Chondrocyte (in vitro differentiated cells): Measurements from ENCODE around the gene MRPS23. TPM values are rescaled to one million over a fixed set of nuclear protein-coding genes. Genes with fewer than 3 reads are reported as not detected.

Experiments
- DNase-seq: peaks from one replicate; pipeline ENCODE4 v3.0.0; 2021; ENCODE audit warnings: mixed read lengths, low spot score
- H3K27ac Mint-ChIP-seq: one replicate; pipeline ENCODE4 v1.8.0; 2021; ENCODE audit warnings: mild to moderate bottlenecking, moderate library complexity, mixed read lengths; ENCODE audit not compliant: unreplicated experiment
- H3K27me3 Mint-ChIP-seq: 2 replicates; pipeline ENCODE4 v1.8.0; 2021; ENCODE audit warnings: low read depth, mixed read lengths
- H3K36me3 Mint-ChIP-seq: 2 replicates; pipeline ENCODE4 v1.8.0; 2021; ENCODE audit warnings: low read depth, mixed read lengths
- H3K4me1 Mint-ChIP-seq: 2 replicates; pipeline ENCODE4 v1.8.0; 2021; ENCODE audit warnings: low read depth, mild to moderate bottlenecking, mixed read lengths
- H3K4me3 Mint-ChIP-seq: one replicate; pipeline ENCODE4 v1.8.0; 2021; ENCODE audit warnings: mild to moderate bottlenecking, moderate library complexity, mixed read lengths; ENCODE audit not compliant: unreplicated experiment
- H3K9me3 Mint-ChIP-seq: 2 replicates; pipeline ENCODE4 v1.8.0; 2021; ENCODE audit warnings: low read depth, mixed read lengths
- CTCF ChIP-seq: fragments of 200-600 bp; sonication (generic); IDR thresholded peaks from 2 replicates; pipeline ENCODE4 v1.5.0; 2021; ENCODE audit warnings: antibody characterized with exemption, mild to moderate bottlenecking, moderate library complexity
- total RNA-seq: library from RNA; stranded (reverse); gene quantifications from 3 replicates; pipeline ENCODE4 v1.2.1, GENCODE V29; 2021

The MRPS23 gene
- total RNA-seq, 1 donor from 2014 or later = 33.3 TPM

GRCh38 chr17:57817299-57817698 lies 32.5 kb downstream of the MRPS23 start:
- Mint-ChIP-seq H3K27me3 (peaks cover 26% of the 10 kb centered on the region), H3K4me3 (no peak overlapping the region), H3K9me3 (no peaks in the 10 kb centered on the region), H3K4me1 (peaks cover 10% of the 10 kb centered on the region), H3K36me3 (peaks cover 1% of the 10 kb centered on the region), H3K27ac (no peak overlapping the region)
- DNase-seq = no peak
- TF ChIP-seq CTCF = no peak

- Mint-ChIP-seq H3K27ac (peak overlapping the region; percentile 12), H3K27me3 (peaks cover 25% of the 10 kb centered on the region), H3K9me3 (no peaks in the 10 kb centered on the region), H3K4me1 (peaks cover 36% of the 10 kb centered on the region), H3K36me3 (peaks cover 1% of the 10 kb centered on the region), H3K4me3 (no peak overlapping the region)
- TF ChIP-seq CTCF = no peak
- no peak for DNase-seq
Observed at GRCh38 chr17:57814421-57814820, 35.4 kb downstream of the MRPS23 start.

- Mint-ChIP-seq H3K36me3 (no peaks in the 10 kb centered on the region), H3K4me1 (peaks cover 40% of the 10 kb centered on the region), H3K27ac (peak overlapping the region; percentile 65), H3K4me3 (peak overlapping the region; percentile 64), H3K9me3 (no peaks in the 10 kb centered on the region), H3K27me3 (peaks cover 18% of the 10 kb centered on the region)
- no peak for TF ChIP-seq CTCF
- DNase-seq = no peak
Observed at GRCh38 chr17:57811638-57812280, 38.1 kb downstream of the MRPS23 start.

DNA sequence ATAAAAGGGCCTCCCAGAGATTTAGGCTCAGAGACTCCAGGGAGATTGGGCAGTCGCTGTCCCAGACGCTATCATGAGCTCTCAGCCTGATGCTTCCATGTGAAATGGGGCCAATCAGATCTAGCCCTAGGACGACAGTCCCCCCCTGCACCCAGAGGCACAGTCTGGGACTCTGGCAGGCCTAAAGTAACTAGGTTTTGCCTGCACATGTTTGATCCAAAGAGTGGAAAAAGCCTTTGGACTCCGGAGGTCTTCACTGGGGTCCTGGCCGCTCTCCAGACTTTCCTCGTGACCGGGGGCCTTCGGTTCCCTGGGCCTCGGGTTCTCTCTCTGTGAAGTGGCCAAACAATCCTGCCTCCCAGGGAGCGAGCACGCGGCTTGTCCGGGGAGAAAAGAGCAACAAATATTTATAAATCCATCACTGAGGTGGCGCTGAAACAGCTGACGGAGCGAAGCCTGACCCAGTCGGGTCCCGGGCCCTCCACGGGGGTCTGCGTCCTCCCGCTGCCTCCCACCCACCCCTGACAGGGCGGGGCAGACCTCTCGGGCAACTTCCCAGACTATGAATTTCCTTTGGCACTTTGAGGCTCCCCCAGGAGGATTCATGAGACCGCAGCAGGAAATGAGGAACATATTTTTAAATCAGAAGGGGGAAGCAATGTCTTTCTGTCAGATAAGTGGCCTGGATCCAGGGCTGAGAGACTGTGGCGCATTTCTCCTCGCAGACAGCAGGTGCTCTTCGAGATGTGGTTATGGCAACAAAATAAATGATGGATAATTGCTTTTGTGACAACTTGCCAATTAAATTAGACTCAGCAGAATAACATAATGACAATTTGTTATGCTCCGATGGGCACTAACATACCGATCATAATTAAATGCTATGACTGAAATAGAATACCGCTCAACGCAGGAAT lies 38.9 kb downstream of the MRPS23 start:
- peak; percentile 37 for TF ChIP-seq CTCF
- peaks cover 40% of the 10 kb centered on the region for H3K4me1 Mint-ChIP-seq
- peak overlapping the region; percentile 64 for H3K4me3 Mint-ChIP-seq
- no peak for DNase-seq
- H3K36me3 Mint-ChIP-seq = no peaks in the 10 kb centered on the region
- H3K9me3 Mint-ChIP-seq = no peaks in the 10 kb centered on the region
- H3K27ac Mint-ChIP-seq = peak overlapping the region; percentile 90
- H3K27me3 Mint-ChIP-seq = peaks cover 19% of the 10 kb centered on the region

DNA sequence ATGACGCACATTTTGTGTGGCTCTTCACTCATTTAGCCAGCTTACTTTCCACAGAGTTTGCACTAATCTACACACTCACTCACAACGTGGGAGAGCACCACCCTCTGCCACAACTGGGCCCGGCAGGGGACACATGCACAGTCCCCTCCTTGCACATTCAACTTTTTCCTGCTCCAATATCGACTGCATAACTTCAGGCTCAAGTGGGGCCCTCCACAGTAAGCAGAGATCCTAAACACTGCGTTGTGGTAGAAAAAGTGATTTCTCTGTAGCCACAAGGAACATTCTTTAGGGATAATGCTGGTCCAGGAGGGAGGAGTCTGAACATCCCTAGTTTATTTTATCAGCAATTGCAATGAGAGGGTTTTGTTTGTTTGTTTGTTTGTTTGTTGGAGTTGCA lies 40.0 kb downstream of the MRPS23 start:
- no peaks in the 10 kb centered on the region for H3K9me3 Mint-ChIP-seq
- H3K36me3 Mint-ChIP-seq = no peaks in the 10 kb centered on the region
- no peak for DNase-seq
- peaks cover 40% of the 10 kb centered on the region for H3K4me1 Mint-ChIP-seq
- H3K27ac Mint-ChIP-seq = no peak overlapping the region
- H3K27me3 Mint-ChIP-seq = peaks cover 26% of the 10 kb centered on the region
- no peak for TF ChIP-seq CTCF
- H3K4me3 Mint-ChIP-seq = no peak overlapping the region
